Measurements from ENCODE around the gene TERT.

GRCh38 chr5:1220831-1221230 is 74.0 kb downstream of the TERT start:
- TF ChIP-seq POLR2A (IDR thresholded peaks at IDR 0.05; ENCODE audit: low read length) (no peak), MAX (IDR thresholded peaks at IDR 0.05) (no peak), ZFP36 (IDR thresholded peaks at IDR 0.05; ENCODE audit: borderline replicate concordance, partially characterized antibody) (no peak)
- TF ChIP-seq, protein P1, sequence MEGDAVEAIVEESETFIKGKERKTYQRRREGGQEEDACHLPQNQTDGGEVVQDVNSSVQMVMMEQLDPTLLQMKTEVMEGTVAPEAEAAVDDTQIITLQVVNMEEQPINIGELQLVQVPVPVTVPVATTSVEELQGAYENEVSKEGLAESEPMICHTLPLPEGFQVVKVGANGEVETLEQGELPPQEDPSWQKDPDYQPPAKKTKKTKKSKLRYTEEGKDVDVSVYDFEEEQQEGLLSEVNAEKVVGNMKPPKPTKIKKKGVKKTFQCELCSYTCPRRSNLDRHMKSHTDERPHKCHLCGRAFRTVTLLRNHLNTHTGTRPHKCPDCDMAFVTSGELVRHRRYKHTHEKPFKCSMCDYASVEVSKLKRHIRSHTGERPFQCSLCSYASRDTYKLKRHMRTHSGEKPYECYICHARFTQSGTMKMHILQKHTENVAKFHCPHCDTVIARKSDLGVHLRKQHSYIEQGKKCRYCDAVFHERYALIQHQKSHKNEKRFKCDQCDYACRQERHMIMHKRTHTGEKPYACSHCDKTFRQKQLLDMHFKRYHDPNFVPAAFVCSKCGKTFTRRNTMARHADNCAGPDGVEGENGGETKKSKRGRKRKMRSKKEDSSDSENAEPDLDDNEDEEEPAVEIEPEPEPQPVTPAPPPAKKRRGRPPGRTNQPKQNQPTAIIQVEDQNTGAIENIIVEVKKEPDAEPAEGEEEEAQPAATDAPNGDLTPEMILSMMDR (IDR thresholded peaks at IDR 0.05) = no peak
